GM21390 (cell line): ENCODE measurements around the gene ITGB2.

Experiments
- ATAC-seq: cut with Tn5 transposase; IDR thresholded peaks from one replicate; pipeline ENCODE4 v1.9.1; 2021; ENCODE audit not compliant: unreplicated experiment

Gene ITGB2

DNA sequence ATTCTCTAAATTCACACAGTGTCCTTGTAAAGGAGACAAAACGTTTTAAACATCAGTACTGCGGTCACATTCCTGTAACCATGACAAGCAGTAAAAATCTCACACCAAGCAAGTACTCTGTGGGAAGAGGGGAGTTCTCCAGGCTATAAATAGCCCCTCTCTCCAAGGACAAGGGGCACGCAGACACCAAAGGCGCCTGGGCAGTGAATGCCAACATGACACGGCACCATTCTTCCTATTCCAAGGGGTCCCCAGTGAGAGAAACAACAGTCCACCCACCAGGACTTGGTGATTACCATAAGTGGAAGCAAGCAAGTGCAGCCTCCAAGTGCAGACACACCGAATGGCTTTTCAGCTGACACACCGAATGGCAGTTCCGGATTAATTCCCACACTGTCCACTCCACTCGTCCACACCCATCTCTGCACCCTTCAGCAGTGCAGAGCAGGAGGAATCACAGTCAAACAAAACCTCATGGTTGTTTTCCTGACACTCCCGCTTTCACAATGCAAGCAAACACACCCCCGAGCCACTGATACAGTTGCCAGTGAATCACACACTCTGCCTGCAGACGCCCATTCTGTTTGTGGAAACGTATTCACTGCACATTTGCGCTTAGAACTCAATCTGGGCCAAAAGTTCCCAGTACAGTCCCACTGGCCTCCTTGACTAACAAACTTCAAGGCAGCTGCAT lies 49.0 kb downstream of the ITGB2 start:
- no peak for ATAC-seq

DNA sequence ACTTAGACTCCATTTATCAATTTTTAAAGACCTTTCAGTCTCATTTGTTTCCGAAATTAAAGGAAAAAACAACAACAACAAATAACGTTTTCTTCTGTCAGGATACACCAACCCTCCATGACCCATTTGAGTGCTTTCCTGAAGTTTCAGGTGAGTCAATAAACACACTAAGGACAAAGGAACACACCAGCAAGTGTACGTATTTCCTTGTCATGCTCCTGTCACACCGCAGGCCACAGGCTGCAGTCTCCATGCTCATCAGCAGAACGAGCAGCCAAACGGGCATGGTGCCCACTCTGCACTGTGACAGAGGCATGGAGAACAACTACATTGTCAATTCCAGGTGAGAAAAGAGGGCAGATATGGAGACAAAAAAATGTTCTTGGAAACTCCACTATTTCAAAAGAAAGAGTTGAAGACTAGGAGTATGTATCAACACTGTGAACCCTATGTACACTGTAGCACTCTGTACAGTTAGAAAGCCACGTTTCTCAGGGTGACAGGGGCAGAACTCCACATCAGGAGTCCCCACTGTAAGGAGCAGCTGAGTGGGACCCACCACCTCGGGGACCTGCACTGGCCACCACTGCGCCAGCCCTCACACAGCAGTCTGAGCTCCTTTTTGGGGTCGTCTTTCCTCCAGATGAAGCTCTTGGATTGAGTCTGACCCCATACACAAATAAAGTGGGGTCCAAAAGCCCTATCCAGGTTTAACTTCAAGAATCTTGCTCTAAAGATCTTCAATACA lies 49.8 kb downstream of the ITGB2 start:
- no peak for ATAC-seq

GRCh38 chr21:44869781-44870747 lies 50.6 kb downstream of the ITGB2 start:
- no peak for ATAC-seq

GRCh38 chr21:44868707-44869106 lies 52.0 kb downstream of the ITGB2 start:
- ATAC-seq: no peak

GRCh38 chr21:44867999-44868700 lies 52.5 kb downstream of the ITGB2 start:
- no peak for ATAC-seq

- ATAC-seq: no peak
These were observed 53.2 kb downstream of the ITGB2 start for GRCh38 chr21:44867464-44867863.

- no peak for ATAC-seq
These were observed 53.9 kb downstream of the ITGB2 start for GRCh38 chr21:44866780-44867179.

DNA sequence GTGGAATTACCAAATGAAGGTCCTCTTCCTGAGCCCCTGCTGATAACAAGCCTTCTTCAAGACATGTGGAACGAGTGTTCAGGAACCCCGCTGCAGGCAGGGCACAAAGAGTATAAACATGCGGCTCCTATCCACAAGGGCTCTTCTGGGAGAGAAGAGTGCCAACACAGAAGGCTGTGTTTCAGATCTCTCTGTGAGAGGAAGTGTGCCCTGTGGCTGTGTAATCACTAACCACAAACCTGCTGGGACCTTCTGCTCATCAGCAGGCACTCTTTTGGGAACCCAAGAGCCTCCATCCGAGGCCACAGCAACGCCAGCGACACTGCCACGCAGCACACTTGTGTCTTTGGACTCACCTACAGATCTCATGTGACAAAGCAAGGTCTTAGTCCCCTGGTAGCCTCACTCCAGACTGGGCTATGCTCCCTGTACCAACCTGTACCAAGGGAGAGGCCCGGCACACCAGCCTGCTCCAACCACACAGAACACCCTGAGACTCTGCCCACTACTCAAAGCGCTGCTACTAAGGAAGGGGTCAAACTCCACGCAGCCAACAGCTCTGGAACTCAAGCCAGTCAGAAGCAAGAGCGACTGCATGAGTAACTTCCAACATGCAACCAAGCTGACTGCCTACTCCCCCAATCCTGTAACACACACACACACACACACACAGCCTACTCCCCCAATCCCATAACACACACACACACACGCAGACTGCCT lies 55.0 kb downstream of the ITGB2 start:
- ATAC-seq: no peak

DNA sequence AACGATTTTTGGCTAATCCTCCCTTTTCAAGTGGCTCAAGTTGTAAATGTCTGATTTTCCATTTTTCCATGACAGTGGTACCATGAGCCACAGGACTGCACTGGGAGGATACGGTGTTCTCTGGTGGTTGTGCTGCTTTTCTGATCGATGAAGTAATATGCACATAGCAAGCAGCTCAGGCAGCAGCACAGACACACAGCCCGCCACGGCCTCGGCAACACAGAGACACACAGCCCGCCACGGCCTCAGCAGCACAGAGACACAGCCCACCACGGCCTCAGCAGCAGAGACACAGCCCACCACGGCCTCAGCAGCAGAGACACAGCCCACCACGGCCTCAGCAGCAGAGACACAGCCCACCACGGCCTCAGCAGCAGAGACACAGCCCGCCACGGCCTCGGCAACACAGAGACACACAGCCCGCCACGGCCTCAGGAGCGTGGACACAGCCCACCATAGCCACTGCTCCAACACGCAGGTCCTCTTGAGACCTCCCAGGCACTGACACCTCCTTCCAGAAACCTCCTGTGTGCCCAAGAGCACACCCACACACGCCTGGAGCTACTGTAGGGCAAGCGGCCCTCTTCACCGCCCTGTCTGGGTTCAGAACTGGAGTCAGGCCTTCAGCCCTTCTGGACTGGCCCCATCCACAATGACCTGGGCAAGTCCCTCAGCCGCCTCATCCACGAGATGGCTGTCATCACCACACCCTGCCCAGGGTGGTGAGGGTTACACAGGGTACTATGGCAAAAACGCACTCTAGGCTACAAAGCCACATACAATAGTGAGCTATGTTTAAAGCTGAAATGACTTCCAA lies 57.6 kb downstream of the ITGB2 start:
- no peak for ATAC-seq

- ATAC-seq: no peak
These were observed 61.9 kb downstream of the ITGB2 start for GRCh38 chr21:44858791-44859190.

DNA sequence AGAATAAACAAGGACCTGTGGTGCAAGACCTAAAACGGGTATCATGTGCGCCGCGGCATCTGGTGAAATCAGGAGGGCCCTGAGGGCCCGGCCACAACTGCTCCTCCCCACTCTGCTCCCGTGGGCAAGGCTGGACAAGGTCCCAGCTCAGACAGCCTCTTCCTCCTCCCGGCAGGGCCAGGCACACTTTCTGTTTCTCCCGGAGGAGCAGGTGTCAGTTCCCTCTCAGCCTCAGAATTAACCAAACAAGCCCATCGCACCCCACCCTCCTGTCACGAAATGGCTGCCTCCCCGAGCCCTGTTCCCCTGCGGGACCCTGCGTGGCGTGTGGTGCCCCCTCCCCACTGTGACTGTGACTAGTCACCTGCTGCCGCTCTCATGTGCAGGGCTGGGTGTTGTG lies 62.4 kb downstream of the ITGB2 start:
- ATAC-seq: no peak

GRCh38 chr21:44857127-44857892 lies 63.4 kb downstream of the ITGB2 start:
- no peak for ATAC-seq

GRCh38 chr21:44856131-44856530 lies 64.6 kb downstream of the ITGB2 start:
- no peak for ATAC-seq

- ATAC-seq: no peak
These were observed 65.1 kb downstream of the ITGB2 start for GRCh38 chr21:44855572-44855971.

DNA sequence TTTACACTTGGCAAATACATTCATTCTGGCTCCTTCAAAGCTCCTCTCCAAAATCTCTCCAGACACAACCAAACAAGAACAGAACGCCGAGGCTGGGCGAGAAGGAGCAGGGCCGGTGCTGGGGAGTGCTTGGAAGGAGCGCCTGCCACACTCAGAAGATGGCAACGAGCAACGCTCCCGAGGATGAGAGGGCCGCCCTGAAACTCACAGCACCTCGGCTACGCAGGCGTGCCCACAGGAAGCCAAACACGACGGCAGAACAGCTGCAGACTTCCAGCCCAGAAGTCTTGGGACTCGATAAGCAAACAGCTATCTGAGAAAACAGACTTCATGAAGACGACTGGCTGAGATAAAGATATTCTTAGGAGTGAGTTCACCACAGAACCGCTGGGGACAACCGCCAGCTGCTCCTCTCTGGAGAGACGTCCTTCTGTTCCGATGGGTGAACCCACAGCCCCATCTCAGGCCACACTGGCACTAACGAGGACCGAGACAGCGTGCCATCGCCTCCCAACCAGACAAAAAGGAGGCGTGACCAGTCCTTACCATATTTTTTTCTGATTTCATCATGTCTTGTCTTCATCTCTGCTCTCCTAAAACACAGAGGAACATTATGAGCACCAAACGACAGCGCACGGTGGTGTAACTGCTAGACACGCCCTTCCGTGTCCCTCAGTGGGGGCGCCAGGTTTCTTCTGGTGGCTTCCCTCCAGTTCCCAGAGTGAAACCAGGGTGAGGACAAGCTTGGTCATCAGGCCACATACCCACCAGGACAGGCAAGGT lies 65.8 kb downstream of the ITGB2 start:
- ATAC-seq: no peak

DNA sequence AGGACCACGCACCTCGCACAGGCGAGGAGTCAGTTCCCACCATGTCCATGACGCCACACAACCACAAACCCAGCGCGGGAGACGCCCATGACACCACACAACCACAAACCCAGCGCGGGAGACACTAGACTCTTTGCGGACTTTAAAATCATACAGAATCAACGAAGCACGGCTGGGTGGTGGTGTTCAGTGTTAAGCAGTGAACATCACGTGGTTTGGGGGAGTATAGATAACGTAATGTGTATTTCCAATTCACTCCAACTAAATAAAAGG lies 66.4 kb downstream of the ITGB2 start:
- ATAC-seq: no peak

DNA sequence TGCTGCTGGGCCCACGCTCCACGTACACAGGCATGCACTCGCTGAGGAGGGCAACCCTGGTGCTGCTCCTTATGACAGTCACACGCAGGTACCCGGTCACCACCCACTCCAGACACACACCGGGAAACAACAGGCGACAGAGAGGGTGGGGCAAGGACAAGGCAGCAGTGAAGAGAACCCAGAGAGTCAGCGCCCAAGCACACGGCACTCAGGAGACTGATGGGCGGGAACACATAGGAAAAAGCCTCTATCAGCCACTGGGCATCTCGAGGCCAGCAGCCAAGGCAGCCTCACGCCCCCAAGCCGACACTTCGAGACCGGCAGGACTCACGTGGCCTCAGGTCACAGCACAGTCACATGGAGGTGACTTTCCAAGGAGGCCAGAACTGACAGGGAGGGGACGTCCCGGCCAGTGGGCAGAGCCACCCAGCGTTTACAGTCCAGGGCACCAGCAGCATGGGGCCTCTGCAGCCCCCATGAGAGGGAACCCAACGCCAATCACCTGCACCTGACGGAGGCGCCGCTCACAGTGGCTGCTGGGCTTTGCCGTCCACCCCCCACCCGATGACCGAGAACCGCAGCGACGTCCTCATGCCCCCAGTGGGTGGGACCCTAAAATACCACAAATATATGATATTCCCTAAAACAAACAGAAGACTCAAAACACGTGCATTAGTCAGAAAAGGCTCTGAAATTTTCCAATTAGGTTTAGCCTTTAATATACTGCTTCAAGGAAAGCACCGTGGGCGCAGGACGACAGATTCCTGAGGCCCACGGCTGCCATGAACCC lies 66.9 kb downstream of the ITGB2 start:
- ATAC-seq: no peak
